Thyroid gland (tissue), 4 donors: ENCODE data around the gene PLAU. TPM values are rescaled to one million over a fixed set of nuclear protein-coding genes. Genes with fewer than 3 reads are reported as not detected.
"Not testable (repeated sequence)": the region's sequence is repeated elsewhere in the genome, so short reads cannot be mapped to it uniquely, and the experiment has no call there.

Source experiments
- DNase-seq, 2 donors: peaks; one replicate each; pipeline ENCODE4 v3.0.0-alpha.2; 2019
- H3K27ac ChIP-seq, 3 donors: fragments of 200-600 bp; sonication (generic); 1 replicate in 2 of 3; 2 replicates in 1 of 3; pipeline ENCODE4 v1.5.1; 2016 to 2019; ENCODE audit warnings: mild to moderate bottlenecking in 1 of 3, moderate library complexity in 1 of 3
- H3K27me3 ChIP-seq: fragments of 200-600 bp; sonication (generic); one replicate; pipeline ENCODE4 v1.5.1; 2019
- H3K36me3 ChIP-seq, 2 donors: fragments of 200-600 bp; sonication (generic); one replicate each; pipeline ENCODE4 v1.5.1; 2016 to 2019
- H3K4me1 ChIP-seq, 2 donors: fragments of 200-600 bp; sonication (generic); one replicate each; pipeline ENCODE4 v1.5.1; 2017 to 2019
- H3K4me3 ChIP-seq, 3 donors: fragments of 200-600 bp; sonication (generic); replicated peaks in 1 of 3; 1 replicate in 2 of 3; 2 replicates in 1 of 3; pipeline ENCODE4 v1.5.1; 2016; ENCODE audit warnings: mild to moderate bottlenecking in 1 of 3
- H3K9me3 ChIP-seq: fragments of 200-600 bp; sonication (generic); one replicate; pipeline ENCODE4 v1.5.1; 2017
- POLR2A ChIP-seq, 2 donors: fragments of 450-650 bp; IDR thresholded peaks; one replicate each; pipeline ENCODE4 v1.6.1; 2017; ENCODE audit warnings: antibody characterized with exemption in 2 of 2, mild to moderate bottlenecking in 2 of 2, moderate library complexity in 1 of 2
- WGBS, 2 donors: methylation state at CpG; one replicate each; pipeline ENCODE4 v1.1.5; 2017; 5-methylcytosine and 5-hydroxymethylcytosine counted together
- intact Hi-C: fragments of 100-400 bp; cut with DNase I; formaldehyde crosslinking; loops from one replicate; pipeline ENCODE4 v1.15.1; 2023
- total RNA-seq, 4 donors: library from RNA; depleted of rRNA; stranded (reverse); fragments of >200 nt; gene quantifications; one replicate each; pipeline ENCODE4 v1.2.3, GENCODE V29; 2016
- TF ChIP-seq, protein P1 (sequence below), 6 experiments: fragments of 200-600 bp in 3 of 6; fragments of 450-650 bp in 3 of 6; sonication (generic) in 3 of 6; IDR thresholded peaks; one replicate each; pipeline ENCODE4 v1.5.1; 2016 to 2019; ENCODE audit warnings: antibody characterized with exemption in 6 of 6, mild to moderate bottlenecking in 2 of 6, inconsistent platforms in 1 of 6, moderate library complexity in 1 of 6

The PLAU gene
- total RNA-seq, 4 donors from 2014 or later, result 3.8 to 13.3 (median 7.3) TPM

DNA sequence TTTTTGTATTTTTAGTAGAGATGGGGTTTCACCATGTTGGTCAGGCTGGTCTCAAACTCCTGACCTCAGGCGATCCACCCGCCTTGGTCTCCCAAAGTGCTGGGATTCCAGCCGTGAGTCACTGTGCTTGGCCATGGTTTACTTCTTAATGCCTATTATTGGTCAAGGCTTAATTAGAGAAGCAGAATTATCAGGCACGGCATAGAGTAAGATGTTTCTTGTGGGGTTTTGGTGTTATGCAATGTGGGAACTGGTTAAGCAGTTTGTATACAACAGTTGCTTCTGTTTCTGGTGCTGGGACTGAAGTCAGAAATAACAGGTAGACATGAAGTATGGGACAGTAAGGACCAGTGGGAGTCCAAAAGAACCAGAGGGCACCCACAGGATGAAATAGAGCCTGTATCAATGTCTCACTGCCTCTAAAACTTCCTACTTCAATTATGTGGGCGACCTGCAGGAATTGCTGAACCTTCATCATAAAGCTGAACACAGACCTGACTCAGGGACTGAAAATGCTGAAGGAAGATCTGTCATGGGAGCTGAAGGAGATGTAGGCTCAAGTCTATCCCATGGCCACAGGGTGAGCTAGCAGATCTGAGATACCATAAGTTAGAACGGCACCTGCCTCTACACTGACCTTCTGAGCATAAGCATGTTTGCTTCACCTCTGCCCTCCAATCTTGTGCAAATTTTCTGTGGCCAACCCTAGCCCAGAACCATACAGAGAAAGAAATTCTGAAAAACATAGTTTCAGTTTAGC lies 48.7 kb downstream of the PLAU start:
- WGBS, 2 donors, result 87 to 88% methylated on average over 6 of the region's 6 CpGs
- H3K27me3 ChIP-seq, result no peaks in the 10 kb centered on the region
- TF ChIP-seq POLR2A (IDR thresholded peaks at IDR 0.05), result no peak
- TF ChIP-seq, protein P1, sequence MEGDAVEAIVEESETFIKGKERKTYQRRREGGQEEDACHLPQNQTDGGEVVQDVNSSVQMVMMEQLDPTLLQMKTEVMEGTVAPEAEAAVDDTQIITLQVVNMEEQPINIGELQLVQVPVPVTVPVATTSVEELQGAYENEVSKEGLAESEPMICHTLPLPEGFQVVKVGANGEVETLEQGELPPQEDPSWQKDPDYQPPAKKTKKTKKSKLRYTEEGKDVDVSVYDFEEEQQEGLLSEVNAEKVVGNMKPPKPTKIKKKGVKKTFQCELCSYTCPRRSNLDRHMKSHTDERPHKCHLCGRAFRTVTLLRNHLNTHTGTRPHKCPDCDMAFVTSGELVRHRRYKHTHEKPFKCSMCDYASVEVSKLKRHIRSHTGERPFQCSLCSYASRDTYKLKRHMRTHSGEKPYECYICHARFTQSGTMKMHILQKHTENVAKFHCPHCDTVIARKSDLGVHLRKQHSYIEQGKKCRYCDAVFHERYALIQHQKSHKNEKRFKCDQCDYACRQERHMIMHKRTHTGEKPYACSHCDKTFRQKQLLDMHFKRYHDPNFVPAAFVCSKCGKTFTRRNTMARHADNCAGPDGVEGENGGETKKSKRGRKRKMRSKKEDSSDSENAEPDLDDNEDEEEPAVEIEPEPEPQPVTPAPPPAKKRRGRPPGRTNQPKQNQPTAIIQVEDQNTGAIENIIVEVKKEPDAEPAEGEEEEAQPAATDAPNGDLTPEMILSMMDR (IDR thresholded peaks at IDR 0.05), result no peak
- no peak overlapping the region for H3K27ac ChIP-seq
- H3K4me1 ChIP-seq, result peaks cover 12 to 15% of the 10 kb centered on the region in 2 donors
- H3K9me3 ChIP-seq, result no peaks in the 10 kb centered on the region
- intact Hi-C loops, result no loop called here
- DNase-seq, result no peak
- H3K4me3 ChIP-seq, result no peak overlapping the region
- H3K36me3 ChIP-seq, result no peaks in the 10 kb centered on the region

DNA sequence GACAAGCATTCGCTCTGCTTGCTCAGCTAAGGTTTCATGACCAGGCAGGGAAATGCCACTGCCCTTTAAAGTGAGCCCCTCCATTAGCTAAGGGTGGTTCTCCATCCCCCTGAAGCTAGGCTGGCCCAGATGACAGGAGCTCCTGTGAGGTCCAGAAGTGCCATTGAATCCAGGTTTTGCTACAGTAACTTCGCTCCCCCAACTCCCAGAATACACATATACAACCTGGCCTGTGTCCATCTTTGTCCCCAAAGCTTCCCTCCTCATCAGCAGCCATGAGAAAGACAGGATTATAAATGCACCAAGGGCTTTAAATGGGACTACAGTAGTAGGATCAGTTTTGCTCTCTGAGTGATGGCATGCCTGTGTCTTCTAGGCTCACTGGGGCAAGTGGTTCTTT lies 51.5 kb downstream of the PLAU start:
- no peak overlapping the region for H3K4me3 ChIP-seq
- DNase-seq, result no peak
- H3K36me3 ChIP-seq, result no peaks in the 10 kb centered on the region
- no peaks in the 10 kb centered on the region for H3K9me3 ChIP-seq
- no peak overlapping the region for H3K27ac ChIP-seq
- peaks cover 9 to 18% of the 10 kb centered on the region in 2 donors for H3K4me1 ChIP-seq
- intact Hi-C loops, result no loop called here
- WGBS, 2 donors, result 95 to 97% methylated on average over 2 of the region's 2 CpGs
- TF ChIP-seq, protein P1 (IDR thresholded peaks at IDR 0.05), result no peak
- no peak for TF ChIP-seq POLR2A (IDR thresholded peaks at IDR 0.05)
- no peaks in the 10 kb centered on the region for H3K27me3 ChIP-seq

DNA sequence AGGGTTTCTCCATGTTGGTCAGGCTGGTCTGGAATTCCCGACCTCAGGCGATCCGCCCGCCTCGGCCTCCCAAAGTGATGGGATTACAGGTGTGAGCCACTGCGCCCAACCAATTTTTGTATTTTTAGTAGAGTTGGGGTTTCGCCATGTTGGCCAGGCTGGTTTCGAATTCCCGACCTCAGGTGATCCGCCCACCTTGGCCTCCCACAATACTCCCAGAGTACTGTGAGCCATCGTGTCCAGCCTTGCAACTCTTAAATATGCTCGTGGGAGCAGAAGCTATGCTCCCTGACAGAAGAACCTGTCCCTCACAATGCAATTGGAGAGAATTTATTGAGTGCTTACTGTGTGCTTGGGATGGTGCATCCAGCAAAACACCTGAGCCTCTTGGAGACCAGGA lies 52.6 kb downstream of the PLAU start:
- H3K9me3 ChIP-seq, H3K27ac ChIP-seq, intact Hi-C loops, H3K27me3 ChIP-seq, H3K4me3 ChIP-seq, DNase-seq, H3K36me3 ChIP-seq: not testable (repeated sequence)
- WGBS, 2 donors, result 95 to 96% methylated on average over 10 to 12 of the region's 12 CpGs
- H3K4me1 ChIP-seq, result peaks cover 13 to 27% of the 10 kb centered on the region in 2 donors

DNA sequence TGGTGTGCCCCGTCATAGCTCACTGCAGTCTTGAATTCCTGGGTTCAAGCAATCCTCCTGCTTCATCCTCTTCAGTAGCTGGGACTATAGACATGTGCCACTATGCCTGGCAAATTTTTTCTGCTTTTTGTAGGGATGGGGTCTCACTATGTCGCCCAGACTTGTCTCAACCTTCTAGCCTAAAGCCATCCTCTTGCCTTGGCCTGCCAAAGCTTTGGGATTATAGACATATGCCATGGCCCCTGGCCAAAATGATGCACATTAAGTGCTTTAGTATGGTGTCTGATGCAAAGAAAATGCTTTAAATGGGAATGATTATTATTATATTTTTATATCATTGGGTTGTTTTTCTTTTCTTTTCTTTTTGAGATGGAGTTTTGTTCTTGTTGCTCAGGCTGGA lies 53.8 kb downstream of the PLAU start:
- Histone ChIP-seq H3K27ac (no peak overlapping the region), H3K27me3 (no peaks in the 10 kb centered on the region), H3K4me1 (peaks cover 18 to 31% of the 10 kb centered on the region in 2 donors), H3K9me3 (no peaks in the 10 kb centered on the region), H3K36me3 (no peaks in the 10 kb centered on the region), H3K4me3 (no peak overlapping the region)
- intact Hi-C loops, result no loop called here
- TF ChIP-seq, protein P1 (IDR thresholded peaks at IDR 0.05), result no peak
- no peak for TF ChIP-seq POLR2A (IDR thresholded peaks at IDR 0.05)
- no peak for DNase-seq
- 98 to 100% methylated on average over 2 of the region's 2 CpGs for WGBS, 2 donors

DNA sequence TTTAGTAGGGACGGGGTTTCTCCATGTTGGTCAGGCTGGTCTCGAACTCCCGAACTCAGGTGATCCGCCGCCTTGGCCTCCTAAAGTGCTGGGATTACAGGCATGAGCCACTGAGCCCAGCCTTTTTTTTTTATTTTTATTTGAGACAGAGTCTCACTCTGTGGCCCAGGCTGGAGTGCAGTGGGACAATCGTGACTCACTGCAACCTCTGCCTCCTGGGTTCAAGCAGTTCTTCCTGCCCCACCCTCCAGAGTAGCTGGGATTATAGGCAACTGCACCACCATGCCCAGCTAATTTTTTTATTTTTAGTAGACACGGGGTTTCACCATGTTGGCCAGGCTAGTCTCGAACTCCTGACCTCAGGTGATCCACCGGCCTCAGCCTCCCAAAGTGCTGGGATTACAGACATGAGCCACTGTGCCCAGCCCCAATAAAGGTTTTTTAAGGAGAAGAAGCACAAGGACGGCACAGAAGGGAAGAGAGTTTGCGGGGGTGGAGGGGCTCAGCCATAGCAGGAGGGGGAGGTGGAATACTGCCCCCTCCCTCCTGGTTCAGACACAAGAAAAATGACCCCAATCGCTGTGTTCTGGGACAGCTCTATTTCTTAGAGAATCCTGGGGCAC lies 54.4 kb downstream of the PLAU start:
- DNase-seq, intact Hi-C loops, H3K36me3 ChIP-seq, H3K9me3 ChIP-seq, H3K27me3 ChIP-seq, H3K4me3 ChIP-seq: not testable (repeated sequence)
- H3K4me1 ChIP-seq, result peaks cover 18 to 31% of the 10 kb centered on the region in 2 donors
- peak overlapping the region; percentile 69 to 92 (median 70) for H3K27ac ChIP-seq
- 78 to 81% methylated on average over 12 of the region's 12 CpGs for WGBS, 2 donors
